GM12878 (cell line): ENCODE results near the gene HOXD9. TPM values are rescaled to one million over a fixed set of nuclear protein-coding genes. Genes with fewer than 3 reads are reported as not detected.

Experiments
- ATAC-seq: fragments of 200-7000 bp; cut with Tn5 transposase; 3 replicates; pipeline ENCODE4 v1.9.1; 2020; ENCODE audit warnings: mild to moderate bottlenecking, moderate library complexity
- BruUV-seq: library from RNA; stranded (reverse); fragments of 400-500 nt; replicated peaks from 2 replicates; lab custom pipeline; 2021; lab: Mats Ljungman, UMichigan
- CTCF ChIA-PET: fragments of 300-600 bp; sonication (Branson Sonifier 250); formaldehyde crosslinking; extraction: SDS; loops from one replicate; lab custom pipeline; 2021; ENCODE audit warnings: inconsistent platforms; lab: Yijun Ruan, JAX
- POLR2A ChIA-PET: fragments of 350-600 bp; formaldehyde crosslinking; extraction: SDS; loops from one replicate; lab custom pipeline; 2021; ENCODE audit warnings: inconsistent platforms; lab: Charles Lee
- RAD21 ChIA-PET: fragments of 300-600 bp; sonication (Branson Sonifier 250); formaldehyde crosslinking; loops from one replicate; lab custom pipeline; 2023; ENCODE audit warnings: antibody characterized with exemption; ENCODE audit not compliant: unreplicated experiment; lab: Charles Lee
- SMC1A ChIA-PET: fragments of 300-600 bp; sonication (Branson Sonifier 250); formaldehyde crosslinking; loops from one replicate; lab custom pipeline; 2023; ENCODE audit not compliant: unreplicated experiment, uncharacterized antibody; lab: Charles Lee
- DNase-seq: peaks from one replicate; pipeline ENCODE4 v3.0.0-alpha.2; 2011; ENCODE audit warnings: low read depth, low spot score
- FAIRE-seq: peaks from 3 replicates; lab custom pipeline; 2011; peaks lifted over from hg19 to GRCh38; lab: Jason Lieb, UNC
- H2AFZ ChIP-seq: 2 replicates; pipeline ENCODE4 v1.6.0; 2011; ENCODE audit warnings: low read depth, low read length, control low read depth; ENCODE audit not compliant: control insufficient read depth
- H3K27ac ChIP-seq: 2 replicates; pipeline ENCODE4 v1.5.1; 2011; ENCODE audit warnings: control low read depth; ENCODE audit not compliant: control insufficient read depth, insufficient read depth
- H3K27me3 ChIP-seq, 2 experiments: replicated peaks in 1 of 2; 2 replicates each; pipeline versions ENCODE4 v1.6.0 to v1.6.1; 2011; ENCODE audit warnings: low read length in 1 of 2; ENCODE audit not compliant: control insufficient read depth in 2 of 2, insufficient read depth in 2 of 2
- H3K36me3 ChIP-seq, 2 experiments: 2 replicates each; pipeline ENCODE4 v1.5.1; 2011; ENCODE audit warnings: low read length in 1 of 2; ENCODE audit not compliant: control insufficient read depth in 2 of 2, insufficient read depth in 2 of 2
- H3K4me1 ChIP-seq: 2 replicates; pipeline ENCODE4 v1.6.1; 2011; ENCODE audit warnings: mild to moderate bottlenecking, low read length, moderate library complexity, mixed read lengths; ENCODE audit not compliant: control insufficient read depth, insufficient read depth
- H3K4me2 ChIP-seq: 2 replicates; pipeline ENCODE4 v1.6.0; 2011; ENCODE audit warnings: control low read depth; ENCODE audit not compliant: control insufficient read depth, insufficient read depth
- H3K4me3 ChIP-seq: fragments of 200-600 bp; sonication (generic); 2 replicates; pipeline ENCODE4 v1.5.1; 2016
- H3K79me2 ChIP-seq: 2 replicates; pipeline ENCODE4 v1.6.0; 2011; ENCODE audit warnings: low read length; ENCODE audit not compliant: control insufficient read depth, insufficient read depth
- H3K9ac ChIP-seq: 2 replicates; pipeline ENCODE4 v1.8.0; 2011; ENCODE audit warnings: low read length, control low read depth, mixed read lengths; ENCODE audit not compliant: control insufficient read depth, insufficient read depth
- H3K9me3 ChIP-seq: replicated peaks from 3 replicates; pipeline ENCODE4 v1.5.1; 2011; ENCODE audit warnings: mild to moderate bottlenecking, low read length; ENCODE audit not compliant: control insufficient read depth, insufficient read depth
- H4K20me1 ChIP-seq: 2 replicates; pipeline ENCODE4 v1.6.0; 2011; ENCODE audit not compliant: control insufficient read depth, insufficient read depth
- BRCA1 ChIP-seq: IDR thresholded peaks from 2 replicates; pipeline ENCODE4 v1.6.1; 2011; ENCODE audit warnings: low read depth, low read length, improper control_type of control experiment
- CBX3 ChIP-seq: fragments of 200-600 bp; sonication (generic); IDR thresholded peaks from 2 replicates; pipeline ENCODE4 v1.6.1; 2016; ENCODE audit warnings: low read depth, borderline replicate concordance
- CEBPB ChIP-seq, 2 experiments: fragments of 150-350 bp in 1 of 2; IDR thresholded peaks; 2 replicates each; pipeline ENCODE4 v1.6.1; 2012 to 2014; ENCODE audit warnings: low read depth in 2 of 2, low read length in 2 of 2, borderline replicate concordance in 1 of 2, inconsistent platforms in 1 of 2
- CREB1 ChIP-seq: IDR thresholded peaks from 2 replicates; pipeline ENCODE4 v1.6.1; 2012; ENCODE audit warnings: low read depth, mild to moderate bottlenecking, inconsistent platforms
- CTCF ChIP-seq, 3 experiments: IDR thresholded peaks in 2 of 3; conservative IDR thresholded peaks in 1 of 3; 2 replicates each; pipeline ENCODE4 v1.5.1; 2011; ENCODE audit warnings: low read depth in 3 of 3, low read length in 3 of 3, mild to moderate bottlenecking in 3 of 3, control low read depth in 2 of 3, moderate library complexity in 2 of 3, inconsistent platforms in 1 of 3, mixed read lengths in 1 of 3; ENCODE audit not compliant: control insufficient read depth in 2 of 3, insufficient read depth in 1 of 3; ENCODE audit errors: extremely low read depth in 1 of 3
- FOXM1 ChIP-seq: IDR thresholded peaks from 2 replicates; pipeline ENCODE4 v1.6.1; 2012; ENCODE audit warnings: low read depth, mild to moderate bottlenecking, inconsistent platforms, low read length, moderate library complexity
- HSF1 ChIP-seq: fragments of 150-350 bp; IDR thresholded peaks from 2 replicates; pipeline ENCODE4 v1.6.1; 2014; ENCODE audit warnings: mild to moderate bottlenecking, low read depth, low read length
- POLR2A ChIP-seq: IDR thresholded peaks from 2 replicates; pipeline ENCODE4 v1.6.1; 2011; ENCODE audit warnings: low read depth, mild to moderate bottlenecking, low read length
- RAD51 ChIP-seq: fragments of 450-650 bp; IDR thresholded peaks from 2 replicates; pipeline ENCODE4 v1.6.1; 2016; ENCODE audit warnings: moderate library complexity, mild to moderate bottlenecking, inconsistent platforms
- TCF3 ChIP-seq: IDR thresholded peaks from 2 replicates; pipeline ENCODE4 v1.6.1; 2012; ENCODE audit warnings: low read depth, mild to moderate bottlenecking, low read length, borderline replicate concordance; ENCODE audit not compliant: insufficient read depth
- TCF7 ChIP-seq: IDR thresholded peaks from 2 replicates; pipeline ENCODE4 v1.6.1; 2014; ENCODE audit warnings: antibody characterized with exemption, borderline replicate concordance
- YBX1 ChIP-seq: fragments of 450-650 bp; IDR thresholded peaks from 2 replicates; pipeline ENCODE4 v1.6.1; 2016; ENCODE audit warnings: antibody characterized with exemption
- WGBS: methylation state at CpG from one replicate; pipeline ENCODE4 v1.1.6; 2016; ENCODE audit warnings: low lambda C conversion rate; ENCODE audit not compliant: insufficient replicate concordance, insufficient coverage; ENCODE audit errors: missing lambda C conversion rate; 5-methylcytosine and 5-hydroxymethylcytosine counted together
- in situ Hi-C: fragments of 300-500 bp; cut with MboI; formaldehyde crosslinking; loops from 9 replicates; pipeline ENCODE4 v1.14.3; 2018; ENCODE audit warnings: mixed read lengths
- intact Hi-C: fragments of 100-400 bp; cut with micrococcal nuclease; formaldehyde crosslinking; loops from one replicate; pipeline ENCODE4 v1.14.2; 2022; ENCODE audit not compliant: unreplicated experiment
- polyA plus RNA-seq, 11 experiments: library from polyadenylated mRNA; depleted of rRNA in 4 of 11; unstranded in 6 of 11; stranded (reverse) in 5 of 11; fragments of >200 nt; fragmentation: Nextera tagmentation in 4 of 11; fragmentation: Illumina TruSeq in 1 of 11; extraction: Ambion mirVana in 4 of 11; extraction: Trizol in 1 of 11; gene quantifications; 1 replicate in 1 of 11; 2 replicates in 10 of 11; pipeline versions ENCODE4 v1.2.1 to v1.2.3, GENCODE V29; 2011 to 2016; ENCODE audit warnings: inconsistent platforms in 2 of 11, missing spikeins in 2 of 11, low read depth in 1 of 11
- total RNA-seq, 4 experiments: library from RNA; depleted of rRNA in 3 of 4; stranded (reverse); fragments of >200 nt in 3 of 4; fragmentation: Illumina TruSeq in 1 of 4; extraction: Trizol in 1 of 4; gene quantifications; 2 replicates each; pipeline versions ENCODE4 v1.2.1 to v1.2.3, GENCODE V29; 2013 to 2021

HOXD9 gene
- total and polyA plus RNA-seq, 10 of the 15 experiments (the other 5 are each of a cell fraction or from before 2014, with no cell fraction given) = not detected

- 32% methylated on average over 15 of the region's 15 CpGs for WGBS
- no peak for DNase-seq
- SMC1A ChIA-PET = interaction anchor here (0.7 to 3.2 kb wide), 10 partner anchors 10 to 1017 kb away, joined by 3 to 13 read pairs (median 5); no protein-coding TSS in a partner anchor
- intact Hi-C loops (no loop called here), in situ Hi-C loops (loop anchor here (25.0 kb wide), 1 partner anchor 1206 kb away; no protein-coding TSS in a partner anchor)
- Histone ChIP-seq H3K4me3 (no peak overlapping the region), H3K4me2 (no peak overlapping the region), H3K9me3 (peaks cover 1% of the 10 kb centered on the region; the same call in 2 of the 3 replicates), H2AFZ (no peak overlapping the region), H3K27ac (no peak overlapping the region), H3K79me2 (no peaks in the 10 kb centered on the region), H4K20me1 (no peaks in the 10 kb centered on the region), H3K27me3 (peaks cover 10 to 30% of the 10 kb centered on the region in 2 experiments), H3K9ac (no peak overlapping the region), H3K36me3 (no peaks in the 10 kb centered on the region), H3K4me1 (no peaks in the 10 kb centered on the region)
- RAD21 ChIA-PET = interaction anchor here (1.5 to 2.4 kb wide), 3 partner anchors 423 to 1018 kb away, joined by 4 to 8 read pairs (median 7); no protein-coding TSS in a partner anchor
- ATAC-seq = no peak
- BruUV-seq = no TSS peak
- CTCF ChIA-PET = interaction anchor here (0.6 to 3.4 kb wide), 13 partner anchors 9 to 1018 kb away, joined by 3 to 36 read pairs (median 7); no protein-coding TSS in a partner anchor
- TF ChIP-seq RAD51 (no peak), HSF1 (no peak), CTCF (IDR thresholded peaks at IDR 0.05 in 2 of 3, conservative IDR thresholded peaks at IDR 0.05 in 1 of 3; ENCODE audit: control insufficient read depth in 2 of 3, extremely low read depth in 1 of 3, insufficient read depth in 1 of 3, low read depth in 3 of 3, low read length in 3 of 3) (no peak), BRCA1 (no peak), CBX3 (no peak), POLR2A (no peak), FOXM1 (no peak), CEBPB (IDR thresholded peaks at IDR 0.05; ENCODE audit: borderline replicate concordance in 1 of 2, low read depth in 2 of 2, low read length in 2 of 2) (no peak), TCF3 (no peak), TCF7 (no peak), CREB1 (no peak), YBX1 (no peak)
- POLR2A ChIA-PET = interaction anchor here (0.5 kb wide), 1 partner anchor 1162 kb away, joined by 5 read pairs; no protein-coding TSS in a partner anchor
- FAIRE-seq = no peak
Measured at GRCh38 chr2:176130957-176131847, 8.7 kb downstream of the HOXD9 start.
